Right cardiac atrium (tissue), 5 donors: ENCODE results near the gene SRSF12. TPM values are rescaled to one million over a fixed set of nuclear protein-coding genes. Genes with fewer than 3 reads are reported as not detected.
"Not testable (repeated sequence)": the region's sequence is repeated elsewhere in the genome, so short reads cannot be mapped to it uniquely, and the experiment has no call there.

ENCODE experiments used
- ATAC-seq, 2 donors: fragments of 200-7000 bp; cut with Tn5 transposase; one replicate each; pipeline versions ENCODE4 v1.8.0 to v1.9.1; 2020; ENCODE audit warnings: moderate library complexity in 2 of 2, mild to moderate bottlenecking in 1 of 2
- DNase-seq, 3 donors: peaks; one replicate each; pipeline ENCODE4 v3.0.0-alpha.2; 2020
- H3K27ac ChIP-seq: one replicate; pipeline ENCODE4 v1.5.1; 2013; ENCODE audit warnings: mild to moderate bottlenecking, low read length, control low read depth, moderate library complexity
- H3K27me3 ChIP-seq: one replicate; pipeline ENCODE4 v1.6.1; 2013; ENCODE audit not compliant: control insufficient read depth, insufficient read depth
- H3K4me1 ChIP-seq: one replicate; pipeline ENCODE4 v1.6.1; 2013; ENCODE audit warnings: low read length; ENCODE audit not compliant: control insufficient read depth, insufficient read depth
- H3K4me3 ChIP-seq: one replicate; pipeline ENCODE4 v1.5.1; 2013; ENCODE audit warnings: low read length, control low read depth
- H3K9me3 ChIP-seq: one replicate; pipeline ENCODE4 v1.6.1; 2013; ENCODE audit warnings: low read length; ENCODE audit not compliant: control insufficient read depth
- WGBS: extraction: QIAGEN DNeasy Blood & Tissue Kit; methylation state at CpG from one replicate; pipeline ENCODE4 v1.1.7; 2013; 5-methylcytosine and 5-hydroxymethylcytosine counted together
- intact Hi-C, 4 donors: fragments of 100-400 bp; cut with DNase I; formaldehyde crosslinking; loops; one replicate each; pipeline versions ENCODE4 v1.11.0 to v1.14.0; 2022 to 2023
- polyA plus RNA-seq: library from polyadenylated mRNA; stranded (reverse); fragments of 200-250 nt; gene quantifications from one replicate; pipeline ENCODE4 v1.2.3, GENCODE V29; 2013
- total RNA-seq, 4 donors: library from RNA; stranded (reverse); fragmentation: NEBNext Ultra II Directional; extraction: Animal tissue kit (Norgen Biotek cat#: 25700); gene quantifications; one replicate each; pipeline ENCODE4 v1.2.1, GENCODE V29; 2021
- donor health status: healthy with polysubstance abuse.
- donor health status: DM: no; HTN: yes; CAD: no.
- donor health status: DM: no; HTN: no; CAD: no.
- donor health status: DM: no; HTN: yes; CAD: no; lungs with severe emphysema.
- donor health status: DM: yes; HTN: yes; CAD: no.

Gene SRSF12
- total and polyA plus RNA-seq, 5 donors = 0.14 to 0.75 (median 0.31) TPM; not detected in 1

DNA sequence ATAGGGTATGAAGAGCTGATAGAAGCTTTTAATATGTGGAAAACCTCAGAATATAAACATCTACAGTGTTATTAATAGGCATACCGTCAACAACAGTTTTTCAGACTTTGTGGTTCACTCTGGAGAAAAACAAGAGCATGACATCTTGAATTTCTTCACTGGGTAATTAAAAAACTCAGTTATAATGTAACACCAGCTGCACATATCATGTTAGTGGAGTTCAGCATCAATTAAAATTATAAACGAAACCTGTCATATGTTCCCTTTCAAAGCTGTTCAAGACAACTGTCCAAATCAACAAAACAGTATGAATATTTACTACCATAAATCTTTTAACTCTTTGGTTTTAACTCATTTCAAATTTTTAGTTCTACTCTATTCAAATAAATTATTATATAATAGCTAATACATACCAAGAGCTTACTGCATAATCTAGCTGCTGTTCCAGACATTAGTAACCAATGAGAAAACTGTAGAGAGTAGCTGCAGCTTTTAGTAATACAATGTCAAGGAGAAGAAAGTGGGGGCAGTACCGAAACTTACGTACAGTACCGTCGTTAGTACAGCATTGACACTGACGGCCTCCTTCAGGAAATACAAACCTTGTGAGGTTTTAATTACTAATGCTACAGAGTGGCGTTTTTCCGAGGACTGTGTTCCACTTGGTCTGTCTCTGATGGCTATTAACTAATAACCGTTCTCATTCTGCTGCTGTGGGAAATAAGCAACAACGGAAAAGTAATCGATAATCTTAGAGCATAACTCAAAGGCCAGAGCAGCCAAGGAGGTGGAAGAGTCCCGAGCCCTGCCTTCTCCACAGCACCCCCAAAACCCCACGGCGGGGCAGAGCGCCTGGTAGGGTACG is 27.5 kb upstream of the SRSF12 start:
- peak overlapping the region; percentile 67 for H3K4me3 ChIP-seq
- intact Hi-C loops = no loop called here
- 7% methylated on average over 17 of the region's 17 CpGs for WGBS
- H3K4me1 ChIP-seq = no peaks in the 10 kb centered on the region
- ATAC-seq (peak; percentile 28 to 38), DNase-seq (no peak)
- no peaks in the 10 kb centered on the region for H3K27me3 ChIP-seq
- no peaks in the 10 kb centered on the region for H3K9me3 ChIP-seq
- H3K27ac ChIP-seq = peak overlapping the region; percentile 21

DNA sequence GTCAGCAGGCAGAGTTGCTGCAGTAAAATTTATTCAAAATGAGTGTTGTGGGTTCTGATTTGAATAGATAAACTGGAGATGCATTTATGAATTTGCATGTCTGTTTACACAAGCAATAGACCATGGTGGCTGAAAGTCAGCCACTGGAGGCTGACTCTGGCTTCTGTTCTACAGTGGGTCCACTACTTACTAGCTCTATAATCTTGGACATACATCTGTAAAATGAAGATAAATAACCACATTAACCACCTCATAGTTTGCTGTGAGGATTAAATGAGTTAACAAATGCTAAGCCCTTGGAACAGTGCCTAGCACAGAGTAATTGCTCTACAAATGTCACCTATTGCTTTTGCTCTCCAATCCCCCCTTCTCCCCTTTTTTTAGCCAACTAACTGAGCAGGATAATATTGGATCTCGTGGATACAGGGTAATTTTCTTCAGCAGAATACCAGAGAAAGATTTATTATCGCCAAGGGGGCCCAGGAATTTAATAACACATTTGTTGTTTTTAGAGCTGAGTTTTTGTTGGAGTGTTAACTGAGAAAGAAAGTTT is 26.6 kb upstream of the SRSF12 start:
- Histone ChIP-seq H3K9me3 (no peaks in the 10 kb centered on the region), H3K27me3 (no peaks in the 10 kb centered on the region), H3K4me1 (no peaks in the 10 kb centered on the region), H3K27ac (no peak overlapping the region), H3K4me3 (no peak overlapping the region)
- DNase-seq (no peak), ATAC-seq (no peak)
- WGBS = 81% methylated on average over 2 of the region's 2 CpGs
- intact Hi-C loops = no loop called here

- DNase-seq (no peak), ATAC-seq (no peak)
- no peak overlapping the region for H3K4me3 ChIP-seq
- peaks cover 2% of the 10 kb centered on the region for H3K4me1 ChIP-seq
- 80% methylated on average over 7 of the region's 7 CpGs for WGBS
- no peaks in the 10 kb centered on the region for H3K9me3 ChIP-seq
- no peaks in the 10 kb centered on the region for H3K27me3 ChIP-seq
- H3K27ac ChIP-seq = no peak overlapping the region
- intact Hi-C loops = no loop called here
Measured at GRCh38 chr6:89140347-89141156, 22.7 kb upstream of the SRSF12 start.

GRCh38 chr6:89139509-89140346 is 21.9 kb upstream of the SRSF12 start:
- intact Hi-C loops = loop anchor here in 1 of 4 donors (10.0 kb wide), 1 partner anchor 155 kb away; no protein-coding TSS in a partner anchor
- 83% methylated on average over 5 of the region's 5 CpGs for WGBS
- ATAC-seq = no peak

DNA sequence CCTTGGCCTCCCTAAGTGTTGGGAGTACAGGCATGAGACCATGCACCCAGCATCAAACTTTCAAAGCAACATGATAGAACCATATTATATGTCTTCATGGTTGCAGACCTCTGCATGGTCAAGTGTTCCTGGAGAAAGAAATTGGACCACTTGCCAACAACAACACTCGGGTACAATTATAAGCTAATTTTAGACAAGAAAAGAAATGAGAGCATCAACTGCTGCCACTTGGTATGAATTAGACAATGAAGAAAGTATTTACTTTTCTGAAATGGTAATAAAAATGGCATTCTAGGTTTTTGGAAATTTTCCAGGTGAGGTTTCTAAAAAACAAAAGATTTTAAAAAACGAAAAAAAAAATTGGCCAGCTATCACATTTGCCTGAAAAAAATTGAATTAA is 20.3 kb upstream of the SRSF12 start:
- H3K9me3 ChIP-seq = no peaks in the 10 kb centered on the region
- DNase-seq (no peak), ATAC-seq (no peak)
- H3K27me3 ChIP-seq = no peaks in the 10 kb centered on the region
- no peak overlapping the region for H3K4me3 ChIP-seq
- 51% methylated on average over 2 of the region's 2 CpGs for WGBS
- H3K4me1 ChIP-seq = peaks cover 2% of the 10 kb centered on the region
- H3K27ac ChIP-seq = no peak overlapping the region
- intact Hi-C loops = loop anchor here in 1 of 4 donors (10.0 kb wide), 1 partner anchor 153 kb away; no protein-coding TSS in a partner anchor

More at GRCh38 chr6:89139509-89140346, 21.9 kb upstream of the SRSF12 start:
- H3K4me3 ChIP-seq = no peak overlapping the region
- no peak for DNase-seq
- H3K27ac ChIP-seq = no peak overlapping the region
- no peaks in the 10 kb centered on the region for H3K9me3 ChIP-seq
- peaks cover 2% of the 10 kb centered on the region for H3K4me1 ChIP-seq
- no peaks in the 10 kb centered on the region for H3K27me3 ChIP-seq

DNA sequence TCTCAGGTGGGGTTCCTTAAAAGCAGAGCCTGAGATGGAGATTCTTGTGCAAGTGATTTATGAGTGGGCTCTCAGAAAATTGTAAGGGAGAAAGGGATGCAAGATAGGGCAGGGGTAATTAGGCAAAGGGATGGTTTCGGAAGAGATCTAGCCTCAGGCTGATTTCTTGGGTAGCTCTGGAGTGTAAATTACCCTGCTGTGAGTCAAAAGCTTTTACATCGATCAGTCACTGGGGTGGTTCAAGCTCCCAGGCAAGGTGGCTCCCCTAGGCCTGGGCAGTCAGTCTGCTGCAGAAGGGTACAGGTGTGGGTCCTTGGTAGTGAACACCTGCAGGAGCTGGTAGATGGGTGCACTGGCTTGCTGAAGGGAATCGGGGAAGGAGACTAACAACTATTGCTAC is 16.9 kb upstream of the SRSF12 start:
- intact Hi-C loops = loop anchor here in 1 of 4 donors (10.0 kb wide), 1 partner anchor 150 kb away; no protein-coding TSS in a partner anchor
- WGBS = 86% methylated on average over 3 of the region's 3 CpGs
- Histone ChIP-seq H3K4me1 (peaks cover 2% of the 10 kb centered on the region), H3K4me3 (no peak overlapping the region), H3K27ac (no peak overlapping the region), H3K27me3 (no peaks in the 10 kb centered on the region), H3K9me3 (no peaks in the 10 kb centered on the region)
- ATAC-seq = no peak
- DNase-seq = no peak

- DNase-seq = no peak
Measured at GRCh38 chr6:89133981-89134380, 16.1 kb upstream of the SRSF12 start.

DNA sequence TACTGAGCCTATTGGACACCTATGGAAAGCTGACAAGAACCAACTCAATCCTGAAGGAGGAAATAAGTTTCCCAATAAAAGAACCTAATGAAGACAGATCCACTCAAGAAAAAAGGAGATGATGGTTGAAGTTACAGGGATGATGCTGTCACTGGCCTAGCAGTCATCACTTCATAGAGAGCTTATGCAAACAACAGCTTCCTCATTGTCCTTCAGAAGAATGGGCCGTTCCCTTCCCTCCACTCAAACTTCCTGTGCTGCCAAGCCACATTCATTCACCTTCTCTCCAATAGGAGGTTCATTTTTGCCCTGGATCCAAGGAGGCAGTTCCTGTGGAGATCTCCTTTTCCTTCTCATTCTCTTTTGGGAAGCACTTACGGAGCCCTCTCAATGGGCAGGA is 14.2 kb upstream of the SRSF12 start:
- Histone ChIP-seq H3K4me1 (no peaks in the 10 kb centered on the region), H3K9me3 (no peaks in the 10 kb centered on the region), H3K27ac (no peak overlapping the region), H3K4me3 (no peak overlapping the region), H3K27me3 (no peaks in the 10 kb centered on the region)
- DNase-seq (no peak), ATAC-seq (no peak)
- 61% methylated on average over 2 of the region's 2 CpGs for WGBS
- intact Hi-C loops = loop anchor here in 1 of 4 donors (10.0 kb wide), 1 partner anchor 147 kb away; no protein-coding TSS in a partner anchor

More at GRCh38 chr6:89133981-89134380, 16.1 kb upstream of the SRSF12 start:
- 87% methylated on average over 9 of the region's 9 CpGs for WGBS
- ATAC-seq = no peak
- no peak overlapping the region for H3K27ac ChIP-seq
- no peaks in the 10 kb centered on the region for H3K27me3 ChIP-seq
- H3K9me3 ChIP-seq = no peaks in the 10 kb centered on the region
- H3K4me3 ChIP-seq = no peak overlapping the region
- H3K4me1 ChIP-seq = peaks cover 2% of the 10 kb centered on the region
- intact Hi-C loops = loop anchor here in 1 of 4 donors (10.0 kb wide), 1 partner anchor 149 kb away; no protein-coding TSS in a partner anchor

- H3K27ac ChIP-seq = no peak overlapping the region
- ATAC-seq = no peak
- no peak for DNase-seq
Measured at GRCh38 chr6:89131599-89131998, 13.7 kb upstream of the SRSF12 start.

DNA sequence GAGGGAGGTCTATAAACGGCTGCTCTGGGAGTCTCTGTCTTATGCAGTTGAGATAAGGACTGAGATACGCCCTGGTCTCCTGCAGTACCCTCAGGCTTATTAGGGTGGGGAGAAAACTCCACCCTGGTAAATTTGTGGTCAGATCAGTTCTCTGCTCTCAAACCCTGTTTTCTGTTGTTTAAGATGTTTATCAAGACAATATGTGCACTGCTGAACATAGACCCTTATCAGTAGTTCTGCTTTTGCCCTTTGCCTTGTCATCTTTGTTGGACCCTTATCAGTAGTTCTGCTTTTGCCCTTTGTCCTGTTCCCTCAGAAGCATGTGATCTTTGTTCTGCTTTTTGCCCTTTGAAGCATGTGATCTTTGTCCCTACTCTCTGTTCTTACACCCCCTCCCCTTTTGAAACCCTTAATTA is 10.4 kb upstream of the SRSF12 start:
- H3K27me3 ChIP-seq, DNase-seq, ATAC-seq, H3K9me3 ChIP-seq, H3K27ac ChIP-seq, H3K4me1 ChIP-seq, H3K4me3 ChIP-seq: not testable (repeated sequence)
- intact Hi-C loops = loop anchor here in 1 of 4 donors (10.0 kb wide), 1 partner anchor 117 kb away; no protein-coding TSS in a partner anchor
- 74% methylated on average over 2 of the region's 2 CpGs for WGBS

More at GRCh38 chr6:89131599-89131998, 13.7 kb upstream of the SRSF12 start:
- Histone ChIP-seq H3K27me3 (no peaks in the 10 kb centered on the region), H3K4me1 (no peaks in the 10 kb centered on the region), H3K4me3 (no peak overlapping the region), H3K9me3 (no peaks in the 10 kb centered on the region)
- intact Hi-C loops = loop anchor here in 1 of 4 donors (10.0 kb wide), 1 partner anchor 147 kb away; no protein-coding TSS in a partner anchor
- 96% methylated on average over 3 of the region's 3 CpGs for WGBS
